Measurements from ENCODE around the gene ALDH9A1.
"Not testable (repeated sequence)": the region's sequence is repeated elsewhere in the genome, so short reads cannot be mapped to it uniquely, and the experiment has no call there.

The ALDH9A1 gene

GRCh38 chr1:165697881-165698760, at the start of gene ALDH9A1:
Gene ALDH9A1, minus strand, starts transcription at chr1:165698562. Its CDS starts 4 bp downstream, at chr1:165698558.
- Mint-ChIP-seq H3K27me3 (no peaks in the 10 kb centered on the region), H3K4me1 (peaks cover 11 to 17% of the 10 kb centered on the region in 2 donors), H3K9me3 (no peaks in the 10 kb centered on the region), H3K36me3 (peaks cover 7 to 9% of the 10 kb centered on the region in 2 donors), H3K4me3 (peak within 1 kb of the TSS; percentile 97 to 100), H3K27ac (peak within 1 kb of the TSS; percentile 98)
- DNase-seq (peak; percentile 84), ATAC-seq (replicated peaks) (peak; percentile 92 to 96)

- Mint-ChIP-seq H3K27me3 (no peaks in the 10 kb centered on the region), H3K9me3 (no peaks in the 10 kb centered on the region), H3K36me3 (peaks cover 16 to 29% of the 10 kb centered on the region in 2 donors), H3K27ac (no peak overlapping the region), H3K4me1 (peaks cover 3 to 6% of the 10 kb centered on the region in 2 donors), H3K4me3 (no peak overlapping the region)
- ATAC-seq (replicated peaks) (no peak), DNase-seq (no peak)
These were observed 49.5 kb upstream of the ALDH9A1 start for GRCh38 chr1:165747632-165748447.

GRCh38 chr1:165744913-165745312, 46.6 kb upstream of the ALDH9A1 start:
- peaks cover 35 to 50% of the 10 kb centered on the region in 2 donors for H3K36me3 Mint-ChIP-seq

GRCh38 chr1:165742194-165742593, 43.8 kb upstream of the ALDH9A1 start:
- no peak for DNase-seq
- no peak overlapping the region for H3K4me3 Mint-ChIP-seq
- no peak for ATAC-seq (replicated peaks)
- H3K27me3 Mint-ChIP-seq = no peaks in the 10 kb centered on the region
- H3K27ac Mint-ChIP-seq = no peak overlapping the region
- peaks cover 39 to 56% of the 10 kb centered on the region in 2 donors for H3K36me3 Mint-ChIP-seq
- peaks cover 3 to 22% of the 10 kb centered on the region in 2 donors for H3K4me1 Mint-ChIP-seq
- no peaks in the 10 kb centered on the region for H3K9me3 Mint-ChIP-seq

More at GRCh38 chr1:165744913-165745312, 46.6 kb upstream of the ALDH9A1 start:
- H3K4me3 Mint-ChIP-seq; H3K27me3 Mint-ChIP-seq; ATAC-seq (replicated peaks); H3K27ac Mint-ChIP-seq; H3K9me3 Mint-ChIP-seq; DNase-seq; H3K4me1 Mint-ChIP-seq: not testable (repeated sequence)

- H3K9me3 Mint-ChIP-seq = no peaks in the 10 kb centered on the region
- peak; percentile 61 to 73 for ATAC-seq (replicated peaks)
- H3K36me3 Mint-ChIP-seq = peaks cover 40 to 62% of the 10 kb centered on the region in 2 donors
- DNase-seq = no peak
- H3K27ac Mint-ChIP-seq = no peak overlapping the region
- no peak overlapping the region for H3K4me3 Mint-ChIP-seq
- H3K27me3 Mint-ChIP-seq = no peaks in the 10 kb centered on the region
- H3K4me1 Mint-ChIP-seq = peaks cover 5 to 32% of the 10 kb centered on the region in 2 donors
These were observed 40.4 kb upstream of the ALDH9A1 start for GRCh38 chr1:165738794-165739193.

- Mint-ChIP-seq H3K4me1 (peaks cover 5 to 32% of the 10 kb centered on the region in 2 donors), H3K27me3 (no peaks in the 10 kb centered on the region), H3K4me3 (no peak overlapping the region), H3K27ac (no peak overlapping the region), H3K36me3 (peaks cover 35 to 58% of the 10 kb centered on the region in 2 donors), H3K9me3 (no peaks in the 10 kb centered on the region)
- no peak for ATAC-seq (replicated peaks)
- no peak for DNase-seq
These were observed 38.8 kb upstream of the ALDH9A1 start for GRCh38 chr1:165737196-165737595.

- no peak for ATAC-seq (replicated peaks)
- H3K4me3 Mint-ChIP-seq = no peak overlapping the region
- H3K27ac Mint-ChIP-seq = no peak overlapping the region
- H3K36me3 Mint-ChIP-seq = peaks cover 24 to 44% of the 10 kb centered on the region in 2 donors
- DNase-seq = no peak
- no peaks in the 10 kb centered on the region for H3K9me3 Mint-ChIP-seq
- peaks cover 5 to 32% of the 10 kb centered on the region in 2 donors for H3K4me1 Mint-ChIP-seq
- no peaks in the 10 kb centered on the region for H3K27me3 Mint-ChIP-seq
These were observed 36.5 kb upstream of the ALDH9A1 start for GRCh38 chr1:165734906-165735305.

- Mint-ChIP-seq H3K27me3 (no peaks in the 10 kb centered on the region), H3K36me3 (peaks cover 0 to 20% of the 10 kb centered on the region in 2 donors), H3K9me3 (no peaks in the 10 kb centered on the region), H3K27ac (no peak overlapping the region), H3K4me1 (no peaks in the 10 kb centered on the region), H3K4me3 (no peak overlapping the region)
- ATAC-seq (replicated peaks) = no peak
- no peak for DNase-seq
These were observed 28.5 kb upstream of the ALDH9A1 start for GRCh38 chr1:165726841-165727240.

GRCh38 chr1:165726169-165726568, 27.8 kb upstream of the ALDH9A1 start:
- Mint-ChIP-seq H3K9me3 (no peaks in the 10 kb centered on the region), H3K27ac (peak overlapping the region; percentile 47), H3K4me1 (no peaks in the 10 kb centered on the region), H3K4me3 (no peak overlapping the region), H3K27me3 (no peaks in the 10 kb centered on the region), H3K36me3 (peaks cover 0 to 18% of the 10 kb centered on the region in 2 donors)
- ATAC-seq (replicated peaks) (no peak), DNase-seq (no peak)

GRCh38 chr1:165717918-165718515, 19.7 kb upstream of the ALDH9A1 start:
- H3K9me3 Mint-ChIP-seq = no peaks in the 10 kb centered on the region
- ATAC-seq (replicated peaks) (peak; percentile 64 to 70), DNase-seq (peak; percentile 9)
- no peak overlapping the region for H3K4me3 Mint-ChIP-seq
- peaks cover 0 to 4% of the 10 kb centered on the region in 2 donors for H3K27me3 Mint-ChIP-seq
- H3K4me1 Mint-ChIP-seq = no peaks in the 10 kb centered on the region
- no peaks in the 10 kb centered on the region for H3K36me3 Mint-ChIP-seq
- no peak overlapping the region for H3K27ac Mint-ChIP-seq

- not testable (repeated sequence) for H3K36me3 Mint-ChIP-seq; ATAC-seq (replicated peaks); H3K9me3 Mint-ChIP-seq; H3K4me1 Mint-ChIP-seq; H3K4me3 Mint-ChIP-seq; H3K27ac Mint-ChIP-seq; DNase-seq
- H3K27me3 Mint-ChIP-seq = peaks cover 0 to 11% of the 10 kb centered on the region in 2 donors
These were observed 18.1 kb upstream of the ALDH9A1 start for GRCh38 chr1:165716265-165717051.

- H3K9me3 Mint-ChIP-seq = no peaks in the 10 kb centered on the region
- H3K4me1 Mint-ChIP-seq = peaks cover 0 to 4% of the 10 kb centered on the region in 2 donors
- H3K27me3 Mint-ChIP-seq = peaks cover 14 to 17% of the 10 kb centered on the region in 2 donors
- H3K27ac Mint-ChIP-seq = no peak overlapping the region
- DNase-seq = no peak
- peaks cover 0 to 1% of the 10 kb centered on the region in 2 donors for H3K36me3 Mint-ChIP-seq
- no peak for ATAC-seq (replicated peaks)
- no peak overlapping the region for H3K4me3 Mint-ChIP-seq
These were observed 14.4 kb upstream of the ALDH9A1 start for GRCh38 chr1:165712764-165713163.

- H3K27ac Mint-ChIP-seq = no peak overlapping the region
- DNase-seq (no peak), ATAC-seq (replicated peaks) (no peak)
- peaks cover 22 to 25% of the 10 kb centered on the region in 2 donors for H3K27me3 Mint-ChIP-seq
- H3K4me1 Mint-ChIP-seq = peaks cover 0 to 4% of the 10 kb centered on the region in 2 donors
- peaks cover 0 to 1% of the 10 kb centered on the region in 2 donors for H3K36me3 Mint-ChIP-seq
- no peaks in the 10 kb centered on the region for H3K9me3 Mint-ChIP-seq
- H3K4me3 Mint-ChIP-seq = no peak overlapping the region
These were observed 9.8 kb upstream of the ALDH9A1 start for GRCh38 chr1:165707984-165708706.
